Omental fat pad (tissue), 4 donors: Measurements from ENCODE around the gene SULF2. TPM values are rescaled to one million over a fixed set of nuclear protein-coding genes. Genes with fewer than 3 reads are reported as not detected.

Source experiments
- ATAC-seq: fragments of 150-250 bp; one replicate; pipeline ENCODE4 v1.9.1; 2016; ENCODE audit warnings: mild to moderate bottlenecking, moderate library complexity; ENCODE audit not compliant: low FRiP score
- DNase-seq: peaks from one replicate; pipeline ENCODE4 v3.0.0-alpha.2; 2019; ENCODE audit warnings: low spot score
- total RNA-seq, 4 donors: library from RNA; depleted of rRNA; stranded (reverse); fragments of >200 nt; gene quantifications; one replicate each; pipeline ENCODE4 v1.1.0, GENCODE V29; 2016
- TF ChIP-seq, protein P1 (sequence below), 3 donors: fragments of 450-650 bp; IDR thresholded peaks; one replicate each; pipeline ENCODE4 v1.5.1; 2016 to 2017; ENCODE audit warnings: antibody characterized with exemption in 3 of 3, mild to moderate bottlenecking in 3 of 3, moderate library complexity in 2 of 3

SULF2 gene
- total RNA-seq, 4 donors from 2014 or later, result 51.8 to 100 (median 68.1) TPM

GRCh38 chr20:47667531-47668312, 117.6 kb downstream of the SULF2 start:
- DNase-seq, result no peak
- ATAC-seq, result no peak
- TF ChIP-seq, protein P1, sequence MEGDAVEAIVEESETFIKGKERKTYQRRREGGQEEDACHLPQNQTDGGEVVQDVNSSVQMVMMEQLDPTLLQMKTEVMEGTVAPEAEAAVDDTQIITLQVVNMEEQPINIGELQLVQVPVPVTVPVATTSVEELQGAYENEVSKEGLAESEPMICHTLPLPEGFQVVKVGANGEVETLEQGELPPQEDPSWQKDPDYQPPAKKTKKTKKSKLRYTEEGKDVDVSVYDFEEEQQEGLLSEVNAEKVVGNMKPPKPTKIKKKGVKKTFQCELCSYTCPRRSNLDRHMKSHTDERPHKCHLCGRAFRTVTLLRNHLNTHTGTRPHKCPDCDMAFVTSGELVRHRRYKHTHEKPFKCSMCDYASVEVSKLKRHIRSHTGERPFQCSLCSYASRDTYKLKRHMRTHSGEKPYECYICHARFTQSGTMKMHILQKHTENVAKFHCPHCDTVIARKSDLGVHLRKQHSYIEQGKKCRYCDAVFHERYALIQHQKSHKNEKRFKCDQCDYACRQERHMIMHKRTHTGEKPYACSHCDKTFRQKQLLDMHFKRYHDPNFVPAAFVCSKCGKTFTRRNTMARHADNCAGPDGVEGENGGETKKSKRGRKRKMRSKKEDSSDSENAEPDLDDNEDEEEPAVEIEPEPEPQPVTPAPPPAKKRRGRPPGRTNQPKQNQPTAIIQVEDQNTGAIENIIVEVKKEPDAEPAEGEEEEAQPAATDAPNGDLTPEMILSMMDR (IDR thresholded peaks at IDR 0.05), result no peak

GRCh38 chr20:47667086-47667485, 118.2 kb downstream of the SULF2 start:
- DNase-seq (no peak), ATAC-seq (no peak)
- TF ChIP-seq, protein P1 (IDR thresholded peaks at IDR 0.05), result no peak

- no peak for ATAC-seq
- no peak for DNase-seq
- TF ChIP-seq, protein P1 (IDR thresholded peaks at IDR 0.05), result no peak
Measured at GRCh38 chr20:47666304-47666703, 119.0 kb downstream of the SULF2 start.

DNA sequence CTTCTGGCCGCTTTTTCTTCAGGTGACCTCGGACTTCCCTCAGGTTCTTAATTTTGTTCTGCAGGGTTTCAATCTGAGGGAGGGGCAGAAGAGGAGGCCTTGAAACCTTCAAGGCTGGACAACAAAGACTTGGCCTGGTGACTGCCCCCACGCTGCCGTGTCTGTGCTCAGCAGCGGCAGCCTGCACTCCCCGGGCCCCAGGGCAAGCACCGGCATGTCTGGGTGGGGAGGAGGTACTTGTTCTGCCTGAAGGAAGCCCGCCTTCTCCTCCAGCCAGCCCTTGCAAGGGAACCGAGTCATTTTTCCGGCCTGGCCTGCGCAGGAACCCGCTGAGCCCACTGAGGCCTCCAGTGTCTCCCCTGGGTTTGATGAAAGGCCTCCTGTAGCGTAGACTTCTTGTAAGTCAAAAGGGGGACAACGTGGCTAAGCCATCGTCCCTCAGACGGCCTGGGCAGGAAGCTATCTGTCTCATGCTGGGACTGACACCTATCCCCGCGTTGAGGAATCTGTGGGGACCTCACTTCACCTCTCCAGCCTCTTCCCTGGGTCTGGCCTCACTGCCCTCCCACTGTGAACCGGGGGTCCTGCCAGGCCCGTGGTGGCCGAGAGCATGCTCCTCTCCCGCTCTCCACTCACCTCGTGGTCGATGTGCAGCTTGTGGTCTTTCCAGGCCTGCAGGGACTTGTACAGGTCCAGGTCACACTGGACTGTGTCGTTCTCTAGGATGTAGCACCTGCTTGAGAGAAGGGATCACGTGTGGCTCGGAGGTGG, 119.9 kb downstream of the SULF2 start:
- TF ChIP-seq, protein P1 (IDR thresholded peaks at IDR 0.05), result no peak
- DNase-seq (no peak), ATAC-seq (no peak)

GRCh38 chr20:47664744-47665143, 120.5 kb downstream of the SULF2 start:
- ATAC-seq, result no peak
- TF ChIP-seq, protein P1 (IDR thresholded peaks at IDR 0.05), result no peak
- DNase-seq, result no peak

DNA sequence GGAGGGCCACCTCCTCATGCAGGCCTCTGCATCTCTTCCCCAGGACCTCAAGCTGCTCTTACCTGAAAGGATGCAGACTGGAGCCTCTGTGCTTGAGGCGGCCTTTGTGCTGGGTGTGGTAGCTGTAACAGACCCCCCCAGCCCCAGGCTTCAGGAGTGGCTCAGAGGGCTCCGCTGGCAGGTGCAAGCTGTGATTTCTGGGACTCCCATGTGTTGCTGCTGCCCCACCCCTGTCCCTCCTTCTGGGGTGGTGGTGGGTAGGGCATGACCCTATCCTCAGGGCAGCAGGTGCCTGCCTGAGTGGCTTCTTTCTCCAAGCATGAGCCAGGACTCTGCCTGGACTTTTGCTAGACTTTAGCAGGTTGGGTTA, 121.2 kb downstream of the SULF2 start:
- ATAC-seq (no peak), DNase-seq (no peak)
- TF ChIP-seq, protein P1 (IDR thresholded peaks at IDR 0.05), result no peak
